HG03575 (cell line): ENCODE measurements around the gene DVL1.

ENCODE experiments used
- ATAC-seq: cut with Tn5 transposase; IDR thresholded peaks from one replicate; pipeline ENCODE4 v1.9.1; 2021; ENCODE audit not compliant: unreplicated experiment, insufficient number of reproducible peaks, low FRiP score; ENCODE audit errors: extremely low read depth

Gene DVL1

GRCh38 chr1:1358433-1359271, 9.4 kb upstream of the DVL1 start, which contains the start of gene MXRA8:
Gene MXRA8, minus strand, starts transcription at chr1:1358555. Its CDS starts 51 bp downstream, at chr1:1358504.
- no peak for ATAC-seq

DNA sequence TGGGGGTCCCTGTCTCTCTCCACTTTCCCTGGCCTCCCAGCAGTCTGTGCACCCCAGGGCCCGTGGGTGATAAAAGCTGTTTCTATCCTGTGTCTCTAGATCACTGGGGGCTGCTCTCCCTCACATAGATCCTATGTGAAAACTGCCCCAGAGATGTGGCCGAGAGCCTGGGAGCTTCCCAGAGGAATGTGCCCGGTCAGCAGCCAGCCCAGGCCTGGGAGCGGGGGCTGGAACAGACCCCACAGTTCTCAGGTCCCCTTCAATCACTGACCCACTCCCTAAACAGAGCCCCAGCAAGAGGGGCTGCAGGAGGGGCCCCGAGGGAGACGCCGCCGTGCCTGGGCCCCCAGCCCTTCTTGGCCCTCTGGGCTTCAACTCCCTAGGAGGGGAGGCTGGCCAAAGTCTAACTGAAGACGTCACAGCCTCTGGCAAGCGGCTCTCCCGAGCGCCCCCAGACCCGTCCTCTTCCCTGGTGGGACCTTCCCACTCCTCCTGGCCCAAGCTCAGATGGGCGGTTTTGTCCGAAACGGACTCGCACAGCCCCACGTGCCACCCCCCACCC, 8.7 kb upstream of the DVL1 start:
- no peak for ATAC-seq

- no peak for ATAC-seq
Measured at GRCh38 chr1:1356796-1357401, 7.7 kb upstream of the DVL1 start.

DNA sequence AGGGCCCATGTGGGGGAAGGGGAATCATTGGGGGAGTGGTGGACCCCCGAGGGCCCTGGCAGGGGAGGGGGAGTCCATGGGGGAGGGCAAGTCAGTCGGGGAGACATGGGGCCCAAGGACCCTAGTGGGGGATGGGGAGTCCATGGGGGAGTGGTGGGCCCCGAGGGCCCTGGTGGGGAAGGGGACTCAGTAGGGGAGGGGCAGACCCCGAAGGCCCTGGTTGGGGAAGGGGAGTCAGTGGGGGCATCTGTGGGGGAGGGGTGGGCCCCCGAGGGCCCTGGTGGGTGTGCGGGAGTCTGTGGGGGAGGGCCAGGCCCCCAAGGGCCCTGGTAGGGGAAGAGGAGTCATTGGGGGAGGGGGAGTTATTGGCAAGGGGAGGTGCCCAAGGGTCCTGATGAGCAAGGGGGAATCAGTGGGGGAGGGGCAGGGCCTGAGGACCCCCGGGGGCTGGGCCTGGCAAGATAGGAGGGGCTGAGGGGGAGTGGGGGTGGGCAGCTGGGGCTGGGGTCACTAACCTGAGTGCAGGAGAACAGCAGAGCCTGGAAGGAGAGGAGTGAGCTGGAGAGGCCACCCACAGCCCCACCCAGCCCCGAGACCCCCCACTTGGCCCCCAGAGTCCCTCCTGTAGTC, 7.1 kb upstream of the DVL1 start:
- no peak for ATAC-seq

DNA sequence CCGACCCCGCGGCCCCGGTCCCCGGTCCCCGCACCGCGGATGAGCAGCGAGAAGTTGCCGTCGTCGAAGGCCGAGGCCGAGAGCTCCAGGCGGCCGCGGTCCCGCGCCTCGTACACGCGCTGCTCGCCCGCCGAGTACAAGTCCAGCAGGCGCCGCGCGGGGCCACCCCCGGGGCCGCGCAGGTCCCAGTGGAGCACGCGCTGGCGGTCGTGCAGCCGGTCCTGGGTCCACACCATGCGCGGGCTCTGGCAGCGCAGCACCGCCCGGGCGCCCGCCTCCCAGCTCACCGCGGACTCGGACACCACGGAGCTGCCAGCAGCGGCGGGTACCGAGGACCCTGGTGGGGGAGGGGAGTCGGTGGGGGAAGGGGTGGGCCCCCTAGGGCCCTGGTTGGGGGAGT, 6.2 kb upstream of the DVL1 start:
- ATAC-seq, result no peak

- no peak for ATAC-seq
Measured at GRCh38 chr1:1354271-1355247, 5.3 kb upstream of the DVL1 start.

DNA sequence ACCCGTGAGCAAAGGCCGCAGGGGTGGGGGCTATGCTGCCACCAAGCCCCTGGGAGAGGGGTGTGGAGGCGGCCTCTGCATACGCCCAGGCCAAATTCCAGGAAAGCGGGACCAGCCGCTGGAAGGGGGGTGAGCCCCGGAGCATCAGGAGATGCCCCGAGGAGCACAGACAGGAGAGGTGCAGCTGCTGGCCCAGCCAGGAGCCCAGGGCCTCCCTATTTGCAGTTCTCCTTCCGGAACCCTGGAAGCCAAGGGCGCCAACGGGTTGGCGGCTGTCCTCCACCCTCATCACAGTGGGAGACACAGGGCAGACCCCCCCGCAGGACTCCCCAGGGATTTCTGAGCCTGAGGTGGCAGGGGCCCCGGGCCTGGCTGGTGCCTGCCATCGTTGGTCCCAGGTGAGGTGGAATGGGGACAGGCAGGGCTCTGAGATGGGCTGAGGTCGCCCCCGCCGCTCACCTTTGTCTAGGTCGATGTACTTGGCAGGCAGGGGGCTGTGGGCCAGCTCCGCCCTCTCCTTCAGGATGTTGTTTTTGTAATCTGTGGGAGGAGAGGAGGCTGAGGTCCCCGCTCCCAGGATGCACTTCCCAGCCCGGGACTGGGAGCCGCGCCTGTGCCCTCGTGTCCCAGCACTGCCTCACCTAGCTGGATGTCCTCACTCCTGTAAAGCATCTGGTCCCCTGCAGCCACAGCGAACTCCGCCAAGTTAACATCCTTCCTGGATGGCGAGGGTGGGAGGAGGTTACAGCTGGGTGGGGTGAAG, 4.4 kb upstream of the DVL1 start:
- no peak for ATAC-seq

- no peak for ATAC-seq
Measured at GRCh38 chr1:1352786-1353388, 3.7 kb upstream of the DVL1 start.

- no peak for ATAC-seq
Measured at GRCh38 chr1:1351511-1352427, 2.6 kb upstream of the DVL1 start.

DNA sequence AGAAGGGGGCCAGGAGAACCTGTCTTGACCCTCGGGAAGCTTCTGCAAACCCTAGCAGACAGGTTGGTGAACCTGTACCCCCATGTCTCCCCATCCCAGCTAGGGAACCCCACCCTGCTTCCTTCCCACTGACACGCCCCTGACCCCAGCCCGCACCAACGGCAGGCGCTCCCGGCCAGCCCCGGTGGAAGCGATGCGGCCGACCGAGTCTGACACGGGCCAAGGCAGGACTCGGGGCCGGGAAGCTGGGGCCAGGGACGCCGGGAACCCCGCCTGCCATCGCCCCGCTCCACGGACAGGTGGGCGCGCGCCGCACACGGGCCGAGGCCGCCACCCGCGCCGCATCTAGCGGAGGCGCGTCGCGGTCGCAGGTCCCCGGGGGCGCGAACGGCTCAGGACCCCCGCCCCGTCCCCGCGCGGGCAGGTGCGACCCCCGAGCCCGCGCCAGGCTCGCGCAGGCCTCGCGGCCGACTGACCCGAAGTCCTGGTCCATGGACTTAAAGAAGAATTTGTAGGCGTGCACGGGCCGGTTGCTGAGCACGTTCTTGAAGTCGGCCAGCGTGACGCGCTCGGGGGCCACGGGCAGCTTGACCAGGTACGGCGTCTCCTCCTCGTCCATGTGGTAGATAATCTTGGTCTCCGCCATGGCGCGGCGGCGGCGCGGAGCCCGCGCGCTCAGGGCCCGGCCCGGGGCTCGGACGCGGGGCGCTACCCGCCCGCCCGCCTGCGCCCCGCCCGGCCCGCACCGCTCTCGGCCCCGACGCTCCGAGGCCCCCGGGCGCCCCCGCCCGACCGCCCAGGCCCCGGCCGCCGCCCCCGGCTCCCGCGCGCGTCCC, 580 bp downstream of the DVL1 start:
- ATAC-seq, result no peak

GRCh38 chr1:1347663-1348419, 1.4 kb downstream of the DVL1 start:
- no peak for ATAC-seq

GRCh38 chr1:1347026-1347595, 2.1 kb downstream of the DVL1 start:
- ATAC-seq, result no peak

DNA sequence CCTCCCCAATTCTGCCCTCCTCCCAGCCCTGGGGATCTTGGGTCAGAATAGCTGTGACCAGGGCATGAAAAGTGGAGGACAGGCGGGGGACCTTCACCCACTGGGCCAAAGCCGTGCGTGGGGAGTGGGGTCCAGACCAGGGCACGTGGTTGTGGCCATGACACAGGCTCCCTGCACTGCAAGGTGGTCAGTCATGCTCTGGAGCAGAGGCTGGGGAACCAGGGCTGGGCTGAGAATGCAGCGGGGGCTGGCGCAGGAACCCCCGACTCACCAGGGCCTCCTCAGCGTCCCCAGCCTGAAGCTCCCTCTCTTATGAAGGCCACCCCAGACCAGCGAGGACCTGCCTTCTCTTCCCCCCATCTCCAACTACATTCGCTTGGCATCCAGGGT, 2.7 kb downstream of the DVL1 start:
- no peak for ATAC-seq

GRCh38 chr1:1345860-1346500, 3.2 kb downstream of the DVL1 start:
- no peak for ATAC-seq

GRCh38 chr1:1345384-1345783, 3.8 kb downstream of the DVL1 start:
- no peak for ATAC-seq
